ENCODE measurements around the gene MUC12.
"Not testable (repeated sequence)": the region's sequence is repeated elsewhere in the genome, so short reads cannot be mapped to it uniquely, and the experiment has no call there.

Gene MUC12

GRCh38 chr7:100991631-100992030, 22.3 kb downstream of the MUC12 start:
- WGBS, 2 experiments (ENCODE audit: insufficient coverage in 2 of 2), result 89% methylated on average over 8 of the region's 9 CpGs
- Histone ChIP-seq H3K4me1 (ENCODE audit: control insufficient read depth, insufficient read depth, low read length, poor library complexity, severe bottlenecking) (no peaks in the 10 kb centered on the region), H3K27ac (ENCODE audit: low read depth, low read length, severe bottlenecking) (no peak overlapping the region), H3K36me3 (ENCODE audit: control insufficient read depth, insufficient read depth, low read length) (no peaks in the 10 kb centered on the region), H3K9me3 (ENCODE audit: control insufficient read depth, low read length) (no peaks in the 10 kb centered on the region), H3K4me3 (ENCODE audit: extremely low read depth, insufficient read depth, low read length, poor library complexity, severe bottlenecking) (no peak overlapping the region)

- H3K4me3 ChIP-seq (ENCODE audit: extremely low read depth, insufficient read depth, low read length, poor library complexity, severe bottlenecking); H3K36me3 ChIP-seq (ENCODE audit: control insufficient read depth, insufficient read depth, low read length); H3K27ac ChIP-seq (ENCODE audit: low read depth, low read length, severe bottlenecking); H3K9me3 ChIP-seq (ENCODE audit: control insufficient read depth, low read length); H3K4me1 ChIP-seq (ENCODE audit: control insufficient read depth, insufficient read depth, low read length, poor library complexity, severe bottlenecking): not testable (repeated sequence)
- WGBS, 2 experiments (ENCODE audit: insufficient coverage in 2 of 2), result 92 to 95% methylated on average over 5 to 7 of the region's 12 CpGs
Measured at GRCh38 chr7:100992280-100992679, 22.9 kb downstream of the MUC12 start.

GRCh38 chr7:100994671-100995070, 25.3 kb downstream of the MUC12 start:
- H3K27ac ChIP-seq (ENCODE audit: low read depth, low read length, severe bottlenecking); H3K4me3 ChIP-seq (ENCODE audit: extremely low read depth, insufficient read depth, low read length, poor library complexity, severe bottlenecking); H3K36me3 ChIP-seq (ENCODE audit: control insufficient read depth, insufficient read depth, low read length); H3K4me1 ChIP-seq (ENCODE audit: control insufficient read depth, insufficient read depth, low read length, poor library complexity, severe bottlenecking); H3K9me3 ChIP-seq (ENCODE audit: control insufficient read depth, low read length): not testable (repeated sequence)
- WGBS, 2 experiments (ENCODE audit: insufficient coverage in 2 of 2), result no CpG with 5 or more reads among the region's 9 CpGs

DNA sequence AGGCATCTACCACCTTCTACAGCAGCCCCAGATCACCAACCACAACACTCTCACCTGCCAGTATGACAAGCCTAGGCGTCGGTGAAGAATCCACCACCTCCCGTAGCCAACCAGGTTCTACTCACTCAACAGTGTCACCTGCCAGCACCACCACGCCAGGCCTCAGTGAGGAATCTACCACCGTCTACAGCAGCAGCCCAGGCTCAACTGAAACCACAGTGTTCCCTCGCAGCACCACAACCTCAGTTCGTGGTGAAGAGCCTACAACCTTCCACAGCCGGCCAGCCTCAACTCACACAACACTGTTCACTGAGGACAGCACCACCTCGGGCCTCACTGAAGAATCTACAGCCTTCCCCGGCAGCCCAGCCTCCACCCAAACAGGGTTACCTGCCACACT, 29.2 kb downstream of the MUC12 start:
- not testable (repeated sequence) for H3K4me1 ChIP-seq (ENCODE audit: control insufficient read depth, insufficient read depth, low read length, poor library complexity, severe bottlenecking); H3K27ac ChIP-seq (ENCODE audit: low read depth, low read length, severe bottlenecking); H3K36me3 ChIP-seq (ENCODE audit: control insufficient read depth, insufficient read depth, low read length); H3K4me3 ChIP-seq (ENCODE audit: extremely low read depth, insufficient read depth, low read length, poor library complexity, severe bottlenecking); H3K9me3 ChIP-seq (ENCODE audit: control insufficient read depth, low read length)
- no CpG with 5 or more reads among the region's 10 CpGs for WGBS, 2 experiments (ENCODE audit: insufficient coverage in 2 of 2)

GRCh38 chr7:100999334-100999733, 30.0 kb downstream of the MUC12 start:
- not testable (repeated sequence) for H3K4me3 ChIP-seq (ENCODE audit: extremely low read depth, insufficient read depth, low read length, poor library complexity, severe bottlenecking); H3K27ac ChIP-seq (ENCODE audit: low read depth, low read length, severe bottlenecking); H3K4me1 ChIP-seq (ENCODE audit: control insufficient read depth, insufficient read depth, low read length, poor library complexity, severe bottlenecking); H3K36me3 ChIP-seq (ENCODE audit: control insufficient read depth, insufficient read depth, low read length); H3K9me3 ChIP-seq (ENCODE audit: control insufficient read depth, low read length)
- no CpG with 5 or more reads among the region's 9 CpGs for WGBS, 2 experiments (ENCODE audit: insufficient coverage in 2 of 2)

DNA sequence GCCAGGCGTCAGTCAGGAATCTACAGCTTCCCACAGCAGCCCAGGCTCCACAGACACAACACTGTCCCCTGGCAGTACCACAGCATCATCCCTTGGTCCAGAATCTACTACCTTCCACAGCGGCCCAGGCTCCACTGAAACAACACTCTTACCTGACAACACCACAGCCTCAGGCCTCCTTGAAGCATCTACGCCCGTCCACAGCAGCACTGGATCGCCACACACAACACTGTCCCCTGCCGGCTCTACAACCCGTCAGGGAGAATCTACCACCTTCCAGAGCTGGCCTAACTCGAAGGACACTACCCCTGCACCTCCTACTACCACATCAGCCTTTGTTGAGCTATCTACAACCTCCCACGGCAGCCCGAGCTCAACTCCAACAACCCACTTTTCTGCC, 30.7 kb downstream of the MUC12 start:
- WGBS, 2 experiments (ENCODE audit: insufficient coverage in 2 of 2), result 80 to 100% methylated on average over 3 to 4 of the region's 10 CpGs
- not testable (repeated sequence) for H3K36me3 ChIP-seq (ENCODE audit: control insufficient read depth, insufficient read depth, low read length); H3K4me1 ChIP-seq (ENCODE audit: control insufficient read depth, insufficient read depth, low read length, poor library complexity, severe bottlenecking); H3K4me3 ChIP-seq (ENCODE audit: extremely low read depth, insufficient read depth, low read length, poor library complexity, severe bottlenecking); H3K9me3 ChIP-seq (ENCODE audit: control insufficient read depth, low read length); H3K27ac ChIP-seq (ENCODE audit: low read depth, low read length, severe bottlenecking)

- H3K4me3 ChIP-seq (ENCODE audit: extremely low read depth, insufficient read depth, low read length, poor library complexity, severe bottlenecking); H3K4me1 ChIP-seq (ENCODE audit: control insufficient read depth, insufficient read depth, low read length, poor library complexity, severe bottlenecking); H3K36me3 ChIP-seq (ENCODE audit: control insufficient read depth, insufficient read depth, low read length); H3K27ac ChIP-seq (ENCODE audit: low read depth, low read length, severe bottlenecking); H3K9me3 ChIP-seq (ENCODE audit: control insufficient read depth, low read length): not testable (repeated sequence)
- WGBS, 2 experiments (ENCODE audit: insufficient coverage in 2 of 2), result no CpG with 5 or more reads among the region's 8 CpGs
Measured at GRCh38 chr7:101002333-101002732, 33.0 kb downstream of the MUC12 start.

- 81 to 83% methylated on average over 1 to 2 of the region's 2 CpGs for WGBS, 2 experiments (ENCODE audit: insufficient coverage in 2 of 2)
Measured at GRCh38 chr7:101007361-101007760, 38.0 kb downstream of the MUC12 start.

GRCh38 chr7:101009629-101010028, 40.3 kb downstream of the MUC12 start:
- H3K9me3 ChIP-seq (ENCODE audit: control insufficient read depth, low read length), result no peaks in the 10 kb centered on the region
- WGBS, 2 experiments (ENCODE audit: insufficient coverage in 2 of 2), result 79 to 86% methylated on average over 3 of the region's 5 CpGs
- no peak overlapping the region for H3K4me3 ChIP-seq (ENCODE audit: extremely low read depth, insufficient read depth, low read length, poor library complexity, severe bottlenecking)
- H3K27ac ChIP-seq (ENCODE audit: low read depth, low read length, severe bottlenecking), result no peak overlapping the region
- peaks cover 34% of the 10 kb centered on the region for H3K36me3 ChIP-seq (ENCODE audit: control insufficient read depth, insufficient read depth, low read length)
- no peaks in the 10 kb centered on the region for H3K4me1 ChIP-seq (ENCODE audit: control insufficient read depth, insufficient read depth, low read length, poor library complexity, severe bottlenecking)

More at GRCh38 chr7:101007361-101007760, 38.0 kb downstream of the MUC12 start:
- not testable (repeated sequence) for H3K4me1 ChIP-seq (ENCODE audit: control insufficient read depth, insufficient read depth, low read length, poor library complexity, severe bottlenecking); H3K27ac ChIP-seq (ENCODE audit: low read depth, low read length, severe bottlenecking); H3K9me3 ChIP-seq (ENCODE audit: control insufficient read depth, low read length); H3K4me3 ChIP-seq (ENCODE audit: extremely low read depth, insufficient read depth, low read length, poor library complexity, severe bottlenecking)
- peaks cover 17% of the 10 kb centered on the region for H3K36me3 ChIP-seq (ENCODE audit: control insufficient read depth, insufficient read depth, low read length)

GRCh38 chr7:101012931-101013330, 43.6 kb downstream of the MUC12 start:
- no peak overlapping the region for H3K27ac ChIP-seq (ENCODE audit: low read depth, low read length, severe bottlenecking)
- 90 to 94% methylated on average over 2 to 3 of the region's 6 CpGs for WGBS, 2 experiments (ENCODE audit: insufficient coverage in 2 of 2)
- peaks cover 38% of the 10 kb centered on the region for H3K36me3 ChIP-seq (ENCODE audit: control insufficient read depth, insufficient read depth, low read length)
- no peaks in the 10 kb centered on the region for H3K9me3 ChIP-seq (ENCODE audit: control insufficient read depth, low read length)
- H3K4me3 ChIP-seq (ENCODE audit: extremely low read depth, insufficient read depth, low read length, poor library complexity, severe bottlenecking), result no peak overlapping the region
- H3K4me1 ChIP-seq (ENCODE audit: control insufficient read depth, insufficient read depth, low read length, poor library complexity, severe bottlenecking), result no peaks in the 10 kb centered on the region

GRCh38 chr7:101015626-101016025, 46.3 kb downstream of the MUC12 start:
- Histone ChIP-seq H3K27ac (ENCODE audit: low read depth, low read length, severe bottlenecking) (no peak overlapping the region), H3K9me3 (ENCODE audit: control insufficient read depth, low read length) (no peaks in the 10 kb centered on the region), H3K36me3 (ENCODE audit: control insufficient read depth, insufficient read depth, low read length) (peaks cover 38% of the 10 kb centered on the region), H3K4me3 (ENCODE audit: extremely low read depth, insufficient read depth, low read length, poor library complexity, severe bottlenecking) (no peak overlapping the region), H3K4me1 (ENCODE audit: control insufficient read depth, insufficient read depth, low read length, poor library complexity, severe bottlenecking) (peaks cover 10% of the 10 kb centered on the region)
- WGBS, 2 experiments (ENCODE audit: insufficient coverage in 2 of 2), result 81 to 91% methylated on average over 6 to 8 of the region's 8 CpGs

All from mesodermal cell (in vitro differentiated cells).